K562 (cell line): Measurements from ENCODE around the gene RC3H2. TPM values are rescaled to one million over a fixed set of nuclear protein-coding genes. Genes with fewer than 3 reads are reported as not detected.

Experiments used
- CHD7 ChIP-seq: fragments of 200-600 bp; sonication (generic); IDR thresholded peaks from one replicate; pipeline ENCODE4 v1.6.1; 2012; ENCODE audit warnings: mild to moderate bottlenecking, low read depth, low read length, inconsistent platforms
- KLF16 ChIP-seq: IDR thresholded peaks from 2 replicates; pipeline ENCODE4 v1.6.1; 2016; ENCODE audit warnings: antibody characterized with exemption
- MAZ ChIP-seq, 2 experiments: fragments of 450-650 bp in 1 of 2; sonication (generic) in 1 of 2; formaldehyde crosslinking; IDR thresholded peaks in 1 of 2; conservative IDR thresholded peaks in 1 of 2; 2 replicates each; pipeline versions ENCODE4 v1.4.0 to v1.5.0; 2020; ENCODE audit warnings: mild to moderate bottlenecking in 1 of 2, missing genetic modification reagents in 1 of 2
- NFE2 ChIP-seq: IDR thresholded peaks from 2 replicates; pipeline ENCODE4 v1.6.1; 2014; ENCODE audit warnings: antibody characterized with exemption, low read depth
- RCOR1 ChIP-seq, 2 experiments: IDR thresholded peaks; 2 replicates each; pipeline ENCODE4 v1.6.1; 2012; ENCODE audit warnings: low read depth in 2 of 2, low read length in 2 of 2, borderline replicate concordance in 1 of 2, improper control_type of control experiment in 1 of 2
- SMARCC2 ChIP-seq: fragments of 450-650 bp; IDR thresholded peaks from 2 replicates; pipeline ENCODE4 v1.6.1; 2017; ENCODE audit warnings: antibody characterized with exemption, moderate library complexity, mild to moderate bottlenecking, low read depth
- TEAD4 ChIP-seq, 2 experiments: sonication (generic) in 1 of 2; formaldehyde crosslinking in 1 of 2; IDR thresholded peaks; 2 replicates each; pipeline versions ENCODE4 v1.6.1 to v1.8.0; 2012 to 2022; ENCODE audit warnings: borderline replicate concordance in 1 of 2, inconsistent platforms in 1 of 2, low read length in 1 of 2, mild to moderate bottlenecking in 1 of 2, missing genetic modification reagents in 1 of 2
- polyA plus RNA-seq, 8 experiments: library from polyadenylated mRNA; depleted of rRNA in 4 of 8; stranded (reverse) in 5 of 8; unstranded in 3 of 8; fragments of >200 nt; fragmentation: Nextera tagmentation in 2 of 8; fragmentation: Illumina TruSeq in 1 of 8; extraction: Ambion mirVana in 2 of 8; extraction: Trizol in 1 of 8; gene quantifications; 2 replicates each; pipeline versions ENCODE4 v1.2.1 to v1.2.3, GENCODE V29; 2011 to 2014; ENCODE audit warnings: inconsistent platforms in 1 of 8, missing spikeins in 1 of 8
- total RNA-seq, 7 experiments: library from RNA; depleted of rRNA in 6 of 7; stranded (reverse); fragments of >200 nt in 6 of 7; fragmentation: Illumina TruSeq in 2 of 7; extraction: Trizol in 2 of 7; gene quantifications; 2 replicates each; pipeline versions ENCODE4 v1.2.1 to v1.2.3, GENCODE V29; 2011 to 2021; ENCODE audit warnings: low replicate concordance in 1 of 7

RC3H2 gene
- total and polyA plus RNA-seq, 9 of the 15 experiments (the other 6 are each of a cell fraction or from before 2014, with no cell fraction given): 5.6 to 35.4 (median 18.6) TPM

GRCh38 chr9:122821278-122821943, 83.7 kb downstream of the RC3H2 start (continued):
- no peak for TF ChIP-seq CHD7
- TF ChIP-seq RCOR1 (IDR thresholded peaks at IDR 0.05; ENCODE audit: borderline replicate concordance in 1 of 2, low read depth in 2 of 2, low read length in 2 of 2): peak in 1 of 2 experiments; percentile 48; a peak in 1 of 4 replicates
- 0 out of 4 replicates have a peak, but pooled peaks of 1 of the 2 experiments have one; percentile 21 for TF ChIP-seq MAZ (CRISPR knock-in tag; conservative IDR thresholded peaks at IDR 0.05 in 1 of 2, IDR thresholded peaks at IDR 0.05 in 1 of 2)
- TF ChIP-seq NFE2: peak; percentile 23; the same call in 1 of the 2 replicates
- TF ChIP-seq SMARCC2: peak; percentile 26; the same call in 1 of the 2 replicates
- peak; percentile 75 for TF ChIP-seq TEAD4 (IDR thresholded peaks at IDR 0.05; ENCODE audit: low read length)
- no peak for TF ChIP-seq TEAD4 (CRISPR knock-in tag; IDR thresholded peaks at IDR 0.05; ENCODE audit: borderline replicate concordance)
- TF ChIP-seq KLF16: peak; percentile 54; the same call in 1 of the 2 replicates
